HepG2 (cell line): ENCODE measurements around the gene TJP2. TPM values are rescaled to one million over a fixed set of nuclear protein-coding genes. Genes with fewer than 3 reads are reported as not detected.
A peak's percentile ranks its signal among the peaks of the same experiment; 100 is the strongest.

Experiments
- ATAC-seq: fragments of 200-7000 bp; cut with Tn5 transposase; 3 replicates; pipeline ENCODE4 v1.9.1; 2020; ENCODE audit warnings: mild to moderate bottlenecking, moderate library complexity
- BruUV-seq: library from RNA; stranded (reverse); fragments of 400-500 nt; replicated peaks from 2 replicates; lab custom pipeline; 2021; lab: Mats Ljungman, UMichigan
- CTCF ChIA-PET: fragments of 300-600 bp; formaldehyde crosslinking; extraction: SDS; loops from one replicate; lab custom pipeline; 2021; ENCODE audit warnings: low total read pairs, inconsistent platforms, low intra/inter-chr PET ratio; lab: Yijun Ruan, JAX
- POLR2A ChIA-PET: fragments of 350-600 bp; sonication (Branson Sonifier 250); formaldehyde crosslinking; loops from one replicate; lab custom pipeline; 2020; ENCODE audit warnings: antibody characterized with exemption, inconsistent platforms; lab: Yijun Ruan, JAX
- DNase-seq: peaks from one replicate; pipeline ENCODE4 v3.0.0-alpha.2; 2015; ENCODE audit warnings: low spot score
- FAIRE-seq: peaks from 3 replicates; lab custom pipeline; 2011; peaks lifted over from hg19 to GRCh38; lab: Jason Lieb, UNC
- H2AFZ ChIP-seq: one replicate; pipeline ENCODE4 v1.6.1; 2011; ENCODE audit warnings: low read length, inconsistent platforms
- H3K27ac ChIP-seq: fragments of 300-600 bp; 3 replicates; pipeline ENCODE4 v1.8.0; 2011; ENCODE audit warnings: mixed run types, mild to moderate bottlenecking, mixed read lengths, low read length, inconsistent platforms; ENCODE audit not compliant: insufficient read depth; ENCODE audit errors: extremely low read length
- H3K27me3 ChIP-seq, 2 experiments: fragments of 200-600 bp in 1 of 2; 2 replicates in 1 of 2; 3 replicates in 1 of 2; pipeline versions ENCODE4 v1.6.0 to v1.8.0; 2011; ENCODE audit warnings: low read length in 2 of 2, mild to moderate bottlenecking in 2 of 2, moderate library complexity in 2 of 2, inconsistent platforms in 1 of 2; ENCODE audit not compliant: insufficient read depth in 2 of 2, control insufficient read depth in 1 of 2
- H3K36me3 ChIP-seq, 2 experiments: fragments of 200-600 bp in 1 of 2; replicated peaks in 1 of 2; 2 replicates in 1 of 2; 3 replicates in 1 of 2; pipeline versions ENCODE4 v1.5.1 to v1.8.0; 2011; ENCODE audit warnings: low read length in 2 of 2, inconsistent platforms in 1 of 2; ENCODE audit not compliant: insufficient read depth in 2 of 2, control insufficient read depth in 1 of 2
- H3K4me1 ChIP-seq: 2 replicates; pipeline ENCODE4 v1.5.1; 2012; ENCODE audit warnings: low read length, inconsistent platforms; ENCODE audit not compliant: insufficient read depth
- H3K4me2 ChIP-seq: 2 replicates; pipeline ENCODE4 v1.6.0; 2011; ENCODE audit warnings: low read depth, low read length, inconsistent platforms
- H3K4me3 ChIP-seq, 3 experiments: fragments of 200-600 bp in 1 of 3; sonication (generic), shearing (Covaris generic) in 1 of 3; replicated peaks in 1 of 3; 2 replicates each; pipeline ENCODE4 v1.5.1; 2011 to 2016; ENCODE audit warnings: low read length in 3 of 3, inconsistent platforms in 2 of 3, low read depth in 2 of 3, mild to moderate bottlenecking in 2 of 3, control low read depth in 1 of 3, mixed read lengths in 1 of 3; ENCODE audit not compliant: insufficient read depth in 1 of 3
- H3K79me2 ChIP-seq: one replicate; pipeline ENCODE4 v1.6.1; 2011; ENCODE audit warnings: low read length, inconsistent platforms; ENCODE audit not compliant: insufficient read depth
- H3K9ac ChIP-seq: 2 replicates; pipeline ENCODE4 v1.6.0; 2011; ENCODE audit warnings: mild to moderate bottlenecking, low read depth, low read length, inconsistent platforms; ENCODE audit not compliant: insufficient read depth
- H3K9me3 ChIP-seq: 2 replicates; pipeline ENCODE4 v1.5.1; 2012; ENCODE audit warnings: mild to moderate bottlenecking, low read length
- H4K20me1 ChIP-seq: 2 replicates; pipeline ENCODE4 v1.6.0; 2011; ENCODE audit warnings: inconsistent platforms, mild to moderate bottlenecking, low read length, moderate library complexity; ENCODE audit not compliant: insufficient read depth
- BRD4 ChIP-seq: sonication (generic); formaldehyde crosslinking; IDR thresholded peaks from 2 replicates; pipeline ENCODE4 v1.4.0; 2020; ENCODE audit warnings: missing genetic modification reagents
- ISL2 ChIP-seq: sonication (generic); formaldehyde crosslinking; IDR thresholded peaks from 2 replicates; pipeline ENCODE4 v1.5.0; 2020; ENCODE audit warnings: missing genetic modification reagents
- NFAT5 ChIP-seq: sonication (generic); formaldehyde crosslinking; IDR thresholded peaks from 2 replicates; pipeline ENCODE4 v1.4.0; 2020; ENCODE audit warnings: missing genetic modification reagents
- NONO ChIP-seq, 2 experiments: fragments of 450-650 bp in 1 of 2; sonication (generic) in 1 of 2; formaldehyde crosslinking in 1 of 2; IDR thresholded peaks in 1 of 2; conservative IDR thresholded peaks in 1 of 2; 2 replicates each; pipeline versions ENCODE4 v1.6.1 to v1.8.0; 2017 to 2022; ENCODE audit warnings: mild to moderate bottlenecking in 1 of 2, missing genetic modification reagents in 1 of 2, moderate library complexity in 1 of 2
- RFX5 ChIP-seq: IDR thresholded peaks from 2 replicates; pipeline ENCODE4 v1.6.1; 2011; ENCODE audit warnings: low read depth, low read length, improper control_type of control experiment
- SAFB2 ChIP-seq: sonication (generic); formaldehyde crosslinking; IDR thresholded peaks from 2 replicates; pipeline ENCODE4 v1.5.1; 2020; ENCODE audit warnings: missing genetic modification reagents, low read depth, mild to moderate bottlenecking, borderline replicate concordance
- STAT5B ChIP-seq: sonication (generic); formaldehyde crosslinking; IDR thresholded peaks from 2 replicates; pipeline ENCODE4 v1.4.0; 2020; ENCODE audit warnings: missing genetic modification reagents
- ZNF124 ChIP-seq: sonication (generic); formaldehyde crosslinking; IDR thresholded peaks from 2 replicates; pipeline ENCODE4 v1.4.0; 2020; ENCODE audit warnings: missing genetic modification reagents
- ZNF207 ChIP-seq: fragments of 450-650 bp; IDR thresholded peaks from 2 replicates; pipeline ENCODE4 v1.6.1; 2016; ENCODE audit warnings: antibody characterized with exemption, borderline replicate concordance
- ZNF337 ChIP-seq: sonication (generic); formaldehyde crosslinking; IDR thresholded peaks from 2 replicates; pipeline ENCODE4 v1.5.1; 2020; ENCODE audit warnings: missing genetic modification reagents, low read depth, mild to moderate bottlenecking, borderline replicate concordance
- ZNF619 ChIP-seq: sonication (generic); formaldehyde crosslinking; IDR thresholded peaks from 2 replicates; pipeline ENCODE4 v1.4.0; 2020; ENCODE audit warnings: mild to moderate bottlenecking, missing genetic modification reagents
- WGBS: methylation state at CpG from one replicate; pipeline ENCODE4 v1.1.6; 2017; ENCODE audit warnings: low lambda C conversion rate; 5-methylcytosine and 5-hydroxymethylcytosine counted together
- in situ Hi-C: cut with HindIII; loops from 2 replicates; pipeline ENCODE4 v1.10.0; 2017; ENCODE audit warnings: low pct_unique_long_range_greater_than_20kb; ENCODE audit not compliant: extremely low pct_ligation_motif_present
- intact Hi-C: fragments of 100-400 bp; cut with micrococcal nuclease; formaldehyde crosslinking; loops from one replicate; pipeline ENCODE4 v1.10.0; 2022; ENCODE audit not compliant: unreplicated experiment
- polyA plus RNA-seq, 8 experiments: library from polyadenylated mRNA; depleted of rRNA in 3 of 8; stranded (reverse) in 7 of 8; unstranded in 1 of 8; fragments of >200 nt; fragmentation: Illumina TruSeq in 4 of 8; extraction: Trizol in 4 of 8; gene quantifications; 2 replicates each; pipeline versions ENCODE4 v1.2.1 to v1.2.3, GENCODE V29; 2011 to 2016; ENCODE audit warnings: low read depth in 4 of 8, missing spikeins in 1 of 8, mixed read lengths in 1 of 8; ENCODE audit not compliant: insufficient read depth in 1 of 8
- total RNA-seq, 5 experiments: library from RNA; depleted of rRNA; stranded (reverse); fragments of >200 nt; fragmentation: Illumina TruSeq; extraction: Trizol; gene quantifications; 2 replicates each; pipeline ENCODE4 v1.2.3, GENCODE V29; 2016; ENCODE audit warnings: low read depth in 1 of 5
- TF ChIP-seq, protein P1 (sequence below): sonication (generic); formaldehyde crosslinking; IDR thresholded peaks from 2 replicates; pipeline ENCODE4 v1.5.0; 2020; ENCODE audit warnings: missing genetic modification reagents
- TF ChIP-seq, protein P2 (sequence below): sonication (generic); formaldehyde crosslinking; IDR thresholded peaks from 2 replicates; pipeline ENCODE4 v1.9.0; 2021; ENCODE audit warnings: missing genetic modification reagents, mild to moderate bottlenecking, borderline replicate concordance

TJP2 gene
- total and polyA plus RNA-seq, 2 of the 13 experiments (the other 11 are each of a cell fraction or from before 2014, with no cell fraction given) = 109 to 110 TPM

GRCh38 chr9:69191231-69191630, 17.2 kb downstream of the TJP2 start (continued):
- no peak for TF ChIP-seq NFAT5
- TF ChIP-seq, protein P1, sequence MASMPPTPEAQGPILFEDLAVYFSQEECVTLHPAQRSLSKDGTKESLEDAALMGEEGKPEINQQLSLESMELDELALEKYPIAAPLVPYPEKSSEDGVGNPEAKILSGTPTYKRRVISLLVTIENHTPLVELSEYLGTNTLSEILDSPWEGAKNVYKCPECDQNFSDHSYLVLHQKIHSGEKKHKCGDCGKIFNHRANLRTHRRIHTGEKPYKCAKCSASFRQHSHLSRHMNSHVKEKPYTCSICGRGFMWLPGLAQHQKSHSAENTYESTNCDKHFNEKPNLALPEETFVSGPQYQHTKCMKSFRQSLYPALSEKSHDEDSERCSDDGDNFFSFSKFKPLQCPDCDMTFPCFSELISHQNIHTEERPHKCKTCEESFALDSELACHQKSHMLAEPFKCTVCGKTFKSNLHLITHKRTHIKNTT (CRISPR knock-in tag) = no peak

GRCh38 chr9:69192214-69192613, 18.1 kb downstream of the TJP2 start:
- TF ChIP-seq, protein P2, sequence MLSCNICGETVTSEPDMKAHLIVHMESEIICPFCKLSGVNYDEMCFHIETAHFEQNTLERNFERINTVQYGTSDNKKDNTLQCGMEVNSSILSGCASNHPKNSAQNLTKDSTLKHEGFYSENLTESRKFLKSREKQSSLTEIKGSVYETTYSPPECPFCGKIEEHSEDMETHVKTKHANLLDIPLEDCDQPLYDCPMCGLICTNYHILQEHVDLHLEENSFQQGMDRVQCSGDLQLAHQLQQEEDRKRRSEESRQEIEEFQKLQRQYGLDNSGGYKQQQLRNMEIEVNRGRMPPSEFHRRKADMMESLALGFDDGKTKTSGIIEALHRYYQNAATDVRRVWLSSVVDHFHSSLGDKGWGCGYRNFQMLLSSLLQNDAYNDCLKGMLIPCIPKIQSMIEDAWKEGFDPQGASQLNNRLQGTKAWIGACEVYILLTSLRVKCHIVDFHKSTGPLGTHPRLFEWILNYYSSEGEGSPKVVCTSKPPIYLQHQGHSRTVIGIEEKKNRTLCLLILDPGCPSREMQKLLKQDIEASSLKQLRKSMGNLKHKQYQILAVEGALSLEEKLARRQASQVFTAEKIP = no peak
- TF ChIP-seq ZNF207 (no peak), ISL2 (no peak), SAFB2 (CRISPR knock-in tag) (no peak), RFX5 (no peak), BRD4 (CRISPR knock-in tag) (no peak), ZNF337 (CRISPR knock-in tag) (no peak), NONO (IDR thresholded peaks at IDR 0.05) (no peak), NONO (CRISPR knock-in tag; conservative IDR thresholded peaks at IDR 0.05) (no peak), ZNF124 (CRISPR knock-in tag) (no peak), STAT5B (CRISPR knock-in tag) (no peak), ZNF619 (CRISPR knock-in tag) (no peak)
- peaks cover 44% of the 10 kb centered on the region for H4K20me1 ChIP-seq
- ATAC-seq = no peak
- BruUV-seq = no TSS peak
- ChIA-PET CTCF (interaction anchor here (2.3 kb wide), 1 partner anchor 138 kb away, joined by 29 read pairs; no protein-coding TSS in a partner anchor), POLR2A (interaction anchor here (1.4 to 2.7 kb wide), 4 partner anchors 11 to 105 kb away, joined by 3 to 11 read pairs (median 6); partner anchors contain the start of gene TJP2)
- H3K9me3 ChIP-seq = no peaks in the 10 kb centered on the region
- DNase-seq = no peak
- H3K36me3 ChIP-seq = peaks cover 0 to 14% of the 10 kb centered on the region in 2 experiments; a peak in 3 of 5 replicates
- peaks cover 97% of the 10 kb centered on the region for H3K4me1 ChIP-seq
- no peak overlapping the region for H2AFZ ChIP-seq
- H3K27me3 ChIP-seq = no peaks in the 10 kb centered on the region
- H3K27ac ChIP-seq = peak overlapping the region; percentile 82
- H3K9ac ChIP-seq = no peak overlapping the region
- H3K79me2 ChIP-seq = peaks cover 93% of the 10 kb centered on the region
- in situ Hi-C loops (no loop called here), intact Hi-C loops (loop anchor here (2.0 kb wide), 2 partner anchors 39 to 61 kb away; no protein-coding TSS in a partner anchor)
- no peak overlapping the region for H3K4me3 ChIP-seq
- 99% methylated on average over 3 of the region's 3 CpGs for WGBS
- no peak for FAIRE-seq
- H3K4me2 ChIP-seq = no peak overlapping the region; the same call in 1 of the 2 replicates
